HG03520 (cell line): Measurements from ENCODE around the gene C14orf132.

Source experiments
- ATAC-seq: cut with Tn5 transposase; IDR thresholded peaks from one replicate; pipeline ENCODE4 v1.9.1; 2021; ENCODE audit warnings: mild to moderate bottlenecking, moderate library complexity; ENCODE audit not compliant: unreplicated experiment

C14orf132 gene

GRCh38 chr14:96139879-96140278, 100.7 kb downstream of the C14orf132 start:
- no peak for ATAC-seq

GRCh38 chr14:96140952-96141351, 101.8 kb downstream of the C14orf132 start:
- ATAC-seq = no peak
